ACC112 (cell line): ENCODE results near the gene MCTP1.
"Not testable (repeated sequence)": the region's sequence is repeated elsewhere in the genome, so short reads cannot be mapped to it uniquely, and the experiment has no call there.

Experiments used
- H2AFZ ChIP-seq: fragments of 200-600 bp; sonication (generic); one replicate; pipeline ENCODE4 v1.6.0; 2017; ENCODE audit warnings: antibody characterized with exemption, low read length; ENCODE audit not compliant: unreplicated experiment
- H3K27ac ChIP-seq: fragments of 200-600 bp; sonication (generic); 2 replicates; pipeline ENCODE4 v1.5.1; 2014; ENCODE audit warnings: low read depth, mild to moderate bottlenecking, antibody characterized with exemption, low read length, moderate library complexity
- H3K27me3 ChIP-seq: fragments of 200-600 bp; sonication (generic); 2 replicates; pipeline ENCODE4 v1.6.1; 2014; ENCODE audit warnings: mild to moderate bottlenecking, antibody characterized with exemption, low read length, moderate library complexity, mixed read lengths; ENCODE audit not compliant: insufficient read depth
- H3K36me3 ChIP-seq: fragments of 200-600 bp; sonication (generic); 2 replicates; pipeline ENCODE4 v1.6.1; 2016; ENCODE audit warnings: mild to moderate bottlenecking, antibody characterized with exemption, low read length, moderate library complexity, mixed read lengths; ENCODE audit not compliant: insufficient read depth
- H3K4me1 ChIP-seq: fragments of 200-600 bp; sonication (generic); one replicate; pipeline ENCODE4 v1.6.1; 2016; ENCODE audit warnings: low read length, mixed read lengths; ENCODE audit not compliant: insufficient read depth, unreplicated experiment, control insufficient read depth
- H3K4me3 ChIP-seq: fragments of 200-600 bp; sonication (generic); 2 replicates; pipeline ENCODE4 v1.5.1; 2014; ENCODE audit warnings: mild to moderate bottlenecking, low read depth, low read length
- H3K79me2 ChIP-seq: fragments of 200-600 bp; sonication (generic); one replicate; pipeline ENCODE4 v1.6.0; 2016; ENCODE audit warnings: low read length; ENCODE audit not compliant: control insufficient read depth, unreplicated experiment, insufficient read depth

MCTP1 gene

DNA sequence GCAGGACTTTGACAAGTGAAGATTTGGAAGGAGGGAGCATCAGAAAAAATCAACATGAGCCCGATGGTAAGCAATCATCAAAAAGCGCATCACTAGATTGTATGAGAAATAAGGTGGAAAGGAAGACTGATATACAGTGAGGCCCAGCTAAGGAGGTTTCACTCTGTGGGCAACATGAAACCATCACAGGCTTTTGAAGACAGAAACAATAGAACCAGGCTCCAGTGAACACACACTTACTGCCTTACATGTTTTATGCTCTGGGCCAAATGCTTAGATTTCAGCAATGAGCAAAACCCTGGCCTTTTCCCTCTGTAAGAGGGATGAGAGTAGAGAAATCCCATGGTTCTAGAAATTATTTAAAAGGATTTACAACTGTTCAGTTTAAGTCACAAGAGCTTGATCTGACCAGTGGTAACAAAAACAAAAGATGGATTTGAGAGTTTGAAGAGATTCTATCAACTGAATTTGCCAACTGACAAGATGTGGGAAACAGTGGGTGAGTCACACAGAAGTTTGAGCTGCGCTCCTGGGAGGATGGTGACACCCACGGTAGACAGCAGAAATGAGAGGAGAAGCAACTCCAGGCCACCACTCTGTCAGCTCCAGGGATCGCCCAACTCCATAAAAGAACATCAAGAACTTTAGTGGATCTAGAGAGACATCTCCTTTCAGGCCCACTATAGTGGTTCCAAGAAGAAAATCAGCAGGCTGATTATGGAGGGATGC, 261.8 kb downstream of the MCTP1 start:
- H3K36me3 ChIP-seq, result no peaks in the 10 kb centered on the region
- no peaks in the 10 kb centered on the region for H3K27me3 ChIP-seq
- peaks cover 39% of the 10 kb centered on the region for H3K4me1 ChIP-seq
- H2AFZ ChIP-seq, result no peak overlapping the region
- no peak overlapping the region for H3K27ac ChIP-seq
- no peak overlapping the region for H3K4me3 ChIP-seq
- peaks cover 22% of the 10 kb centered on the region for H3K79me2 ChIP-seq

GRCh38 chr5:95020345-95020744, 264.5 kb downstream of the MCTP1 start:
- H3K79me2 ChIP-seq, result peaks cover 18% of the 10 kb centered on the region
- no peaks in the 10 kb centered on the region for H3K27me3 ChIP-seq
- peaks cover 21% of the 10 kb centered on the region for H3K4me1 ChIP-seq
- H3K4me3 ChIP-seq, result no peak overlapping the region
- H2AFZ ChIP-seq, result no peak overlapping the region
- H3K27ac ChIP-seq, result no peak overlapping the region
- peaks cover 9% of the 10 kb centered on the region; the same call in 1 of the 2 replicates for H3K36me3 ChIP-seq

- no peaks in the 10 kb centered on the region for H3K27me3 ChIP-seq
- no peak overlapping the region for H3K27ac ChIP-seq
- no peak overlapping the region for H3K4me3 ChIP-seq
- H3K4me1 ChIP-seq, result peaks cover 21% of the 10 kb centered on the region
- peaks cover 14% of the 10 kb centered on the region for H3K36me3 ChIP-seq
- no peak overlapping the region for H2AFZ ChIP-seq
- peaks cover 18% of the 10 kb centered on the region for H3K79me2 ChIP-seq
Measured at GRCh38 chr5:95018946-95019345, 265.9 kb downstream of the MCTP1 start.

- no peak overlapping the region for H2AFZ ChIP-seq
- peaks cover 19% of the 10 kb centered on the region for H3K36me3 ChIP-seq
Measured at GRCh38 chr5:95018511-95018910, 266.4 kb downstream of the MCTP1 start.

GRCh38 chr5:95009812-95010211, 275.1 kb downstream of the MCTP1 start:
- no peak overlapping the region for H3K4me3 ChIP-seq
- H3K79me2 ChIP-seq, result no peaks in the 10 kb centered on the region
- no peak overlapping the region for H3K27ac ChIP-seq
- no peak overlapping the region for H2AFZ ChIP-seq
- H3K27me3 ChIP-seq, result no peaks in the 10 kb centered on the region
- H3K4me1 ChIP-seq, result no peaks in the 10 kb centered on the region
- peaks cover 27% of the 10 kb centered on the region for H3K36me3 ChIP-seq

More at GRCh38 chr5:95018511-95018910, 266.4 kb downstream of the MCTP1 start:
- H3K4me1 ChIP-seq, result peaks cover 20% of the 10 kb centered on the region
- H3K27me3 ChIP-seq, result no peaks in the 10 kb centered on the region
- no peak overlapping the region for H3K4me3 ChIP-seq
- H3K79me2 ChIP-seq, result peaks cover 18% of the 10 kb centered on the region
- no peak overlapping the region for H3K27ac ChIP-seq

DNA sequence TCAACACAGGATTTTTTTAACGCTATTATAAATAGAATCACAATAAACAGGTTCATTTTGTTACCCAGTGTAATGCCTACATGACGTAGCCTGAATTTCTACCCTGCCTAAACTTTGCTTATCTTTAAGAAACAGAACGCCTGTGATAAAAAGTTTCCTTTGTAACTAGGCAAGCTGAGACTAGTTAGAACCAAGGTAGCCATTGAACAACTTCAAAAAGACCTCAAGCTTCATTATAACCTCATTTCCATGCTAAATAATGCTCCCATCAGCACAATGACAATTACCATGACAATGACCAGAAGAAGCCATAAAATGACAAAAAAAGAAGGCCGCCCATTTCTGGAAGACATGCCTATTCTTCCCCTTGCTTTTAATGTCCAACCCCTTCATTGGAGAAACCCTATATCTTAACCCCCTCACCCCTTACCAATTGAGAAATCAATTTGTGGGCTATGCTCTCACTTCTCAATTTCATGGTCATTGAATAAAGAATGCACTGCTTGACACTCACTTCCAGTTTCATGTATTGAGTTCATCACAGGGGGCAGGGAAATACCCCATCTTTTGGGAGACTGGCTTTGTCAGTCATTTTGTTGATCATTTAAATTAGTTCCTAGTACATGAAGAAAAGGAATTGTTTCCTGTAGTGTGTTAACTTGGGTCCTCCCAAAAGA, 276.8 kb downstream of the MCTP1 start:
- Histone ChIP-seq H3K4me1 (no peaks in the 10 kb centered on the region), H3K4me3 (no peak overlapping the region)

GRCh38 chr5:95005811-95006210, 279.1 kb downstream of the MCTP1 start:
- no peaks in the 10 kb centered on the region for H3K27me3 ChIP-seq
- H3K4me1 ChIP-seq, result no peaks in the 10 kb centered on the region
- H3K27ac ChIP-seq, result no peak overlapping the region
- no peak overlapping the region for H2AFZ ChIP-seq
- no peaks in the 10 kb centered on the region for H3K79me2 ChIP-seq
- H3K4me3 ChIP-seq, result no peak overlapping the region
- H3K36me3 ChIP-seq, result peaks cover 19% of the 10 kb centered on the region; the same call in 1 of the 2 replicates

More for the DNA sequence above, 276.8 kb downstream of the MCTP1 start:
- Histone ChIP-seq H3K27ac (no peak overlapping the region), H2AFZ (no peak overlapping the region), H3K79me2 (no peaks in the 10 kb centered on the region), H3K36me3 (peaks cover 26% of the 10 kb centered on the region; the same call in 1 of the 2 replicates), H3K27me3 (no peaks in the 10 kb centered on the region)

GRCh38 chr5:94998670-94999069, 286.2 kb downstream of the MCTP1 start:
- H3K27me3 ChIP-seq, result no peaks in the 10 kb centered on the region
- no peak overlapping the region for H3K4me3 ChIP-seq
- no peaks in the 10 kb centered on the region for H3K79me2 ChIP-seq
- H3K4me1 ChIP-seq, result no peaks in the 10 kb centered on the region
- peaks cover 7% of the 10 kb centered on the region; the same call in 1 of the 2 replicates for H3K36me3 ChIP-seq
- H3K27ac ChIP-seq, result no peak overlapping the region
- H2AFZ ChIP-seq, result no peak overlapping the region

DNA sequence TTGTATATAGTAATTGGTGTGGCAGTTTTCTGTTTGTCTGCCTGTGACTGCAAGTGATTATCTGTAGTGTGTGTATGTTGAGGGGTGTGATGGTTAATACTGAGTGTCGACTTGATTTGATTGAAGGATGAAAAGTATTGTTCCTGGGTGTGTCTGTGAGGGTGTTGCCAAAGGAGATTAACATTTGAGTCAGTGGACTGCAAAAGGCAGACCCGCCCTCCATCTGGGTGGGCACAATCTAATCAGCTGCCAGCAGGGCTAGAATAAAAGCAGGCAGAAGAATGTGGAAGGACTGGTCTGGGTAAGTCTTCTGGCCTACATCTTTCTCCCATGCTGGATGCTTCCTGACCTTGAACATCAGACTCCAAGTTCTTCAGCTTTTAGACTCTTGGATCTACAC, 290.4 kb downstream of the MCTP1 start:
- not testable (repeated sequence) for H3K4me1 ChIP-seq, H3K4me3 ChIP-seq, H3K27me3 ChIP-seq, H2AFZ ChIP-seq, H3K27ac ChIP-seq, H3K36me3 ChIP-seq, H3K79me2 ChIP-seq

- H3K79me2 ChIP-seq, result no peaks in the 10 kb centered on the region
- no peaks in the 10 kb centered on the region for H3K4me1 ChIP-seq
- no peaks in the 10 kb centered on the region for H3K27me3 ChIP-seq
- H3K4me3 ChIP-seq, result no peak overlapping the region
- H2AFZ ChIP-seq, result no peak overlapping the region
- H3K36me3 ChIP-seq, result no peaks in the 10 kb centered on the region
- no peak overlapping the region for H3K27ac ChIP-seq
Measured at GRCh38 chr5:94993491-94993890, 291.4 kb downstream of the MCTP1 start.

DNA sequence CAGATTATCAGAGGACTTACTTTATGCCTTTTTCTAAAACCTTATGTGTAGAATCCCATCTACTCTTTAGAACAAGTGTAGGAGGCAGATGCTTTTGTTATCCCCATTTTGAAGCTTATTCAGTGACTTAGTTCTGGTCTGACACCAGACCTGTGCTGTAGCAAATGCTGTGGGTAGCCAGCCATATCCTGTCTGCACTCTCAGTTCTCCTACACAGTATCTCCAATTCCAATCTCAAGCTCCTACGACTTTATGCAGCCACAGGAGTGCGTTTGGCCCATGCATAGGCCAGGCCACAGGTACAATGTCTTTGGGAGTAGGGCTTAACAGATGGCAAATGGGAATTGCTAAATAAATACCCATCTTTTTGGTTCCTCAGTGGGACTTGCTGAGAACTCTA, 292.6 kb downstream of the MCTP1 start:
- Histone ChIP-seq H2AFZ (no peak overlapping the region), H3K27me3 (no peaks in the 10 kb centered on the region), H3K36me3 (no peaks in the 10 kb centered on the region), H3K4me1 (no peaks in the 10 kb centered on the region), H3K4me3 (no peak overlapping the region), H3K79me2 (no peaks in the 10 kb centered on the region), H3K27ac (no peak overlapping the region)
